ENCODE data around the gene TUBGCP3. TPM values are rescaled to one million over a fixed set of nuclear protein-coding genes. Genes with fewer than 3 reads are reported as not detected.
A peak's percentile ranks its signal among the peaks of the same experiment; 100 is the strongest.

TUBGCP3 gene
- total RNA-seq, 2 experiments from 2014 or later = 19.4 to 36.2 TPM

GRCh38 chr13:112587212-112587763, 665 bp downstream of the TUBGCP3 start:
- no peaks in the 10 kb centered on the region; the same call in 1 of the 2 replicates for H4K20me1 ChIP-seq (ENCODE audit: insufficient read depth, low read length)
- ChIA-PET POLR2A (interaction anchor here (1.3 kb wide), 1 partner anchor 21 kb away, joined by 3 read pairs; no protein-coding TSS in a partner anchor), CTCF (ENCODE audit: unreplicated experiment) (no interaction called here)
- H3K4me1 ChIP-seq (ENCODE audit: insufficient read depth, low read length, poor library complexity, severe bottlenecking) = peaks cover 25% of the 10 kb centered on the region
- BruUV-seq (replicated peaks) = no TSS peak
- H3K9me3 ChIP-seq (ENCODE audit: low read length) = no peaks in the 10 kb centered on the region
- peaks cover 59% of the 10 kb centered on the region for H3K79me2 ChIP-seq (ENCODE audit: insufficient read depth, low read depth, low read length)
- intact Hi-C loops (cut with micrococcal nuclease; ENCODE audit: unreplicated experiment) = loop anchor here (2.0 kb wide), 1 partner anchor 20 kb away; no protein-coding TSS in a partner anchor
- peak overlapping the region; percentile 97 for H2AFZ ChIP-seq (ENCODE audit: low read length)
- peak; percentile 41; the same call in 1 of the 2 replicates for TF ChIP-seq CTCF (conservative IDR thresholded peaks at IDR 0.05; ENCODE audit: low read length)
- TF ChIP-seq EZH2phosphoT487 (IDR thresholded peaks at IDR 0.05; ENCODE audit: borderline replicate concordance, low read depth, low read length) = no peak
- no peaks in the 10 kb centered on the region for H3K9me2 ChIP-seq (ENCODE audit: insufficient read depth, low read length)
- peak overlapping the region; percentile 97 for H3K4me3 ChIP-seq (ENCODE audit: low read depth, low read length, poor library complexity, severe bottlenecking)
- H3K27ac ChIP-seq (ENCODE audit: low read depth, low read length, poor library complexity, severe bottlenecking) = peak overlapping the region; percentile 77
- H3K36me3 ChIP-seq (ENCODE audit: insufficient read depth, low read length) = peaks cover 8% of the 10 kb centered on the region
- peak overlapping the region; percentile 95 for H3K4me2 ChIP-seq (ENCODE audit: low read length)
- peak; percentile 53 for DNase-seq (ENCODE audit: low spot score)

GRCh38 chr13:112586334-112586960, 1.5 kb downstream of the TUBGCP3 start:
- Histone ChIP-seq H3K9me3 (ENCODE audit: low read length) (no peaks in the 10 kb centered on the region), H3K27ac (ENCODE audit: low read depth, low read length, poor library complexity, severe bottlenecking) (no peak overlapping the region), H3K4me2 (ENCODE audit: low read length) (peak overlapping the region; percentile 95), H3K4me3 (ENCODE audit: low read depth, low read length, poor library complexity, severe bottlenecking) (peak overlapping the region; percentile 97), H3K79me2 (ENCODE audit: insufficient read depth, low read depth, low read length) (peaks cover 67% of the 10 kb centered on the region), H3K36me3 (ENCODE audit: insufficient read depth, low read length) (peaks cover 13% of the 10 kb centered on the region), H4K20me1 (ENCODE audit: insufficient read depth, low read length) (no peaks in the 10 kb centered on the region; the same call in 1 of the 2 replicates), H3K9me2 (ENCODE audit: insufficient read depth, low read length) (no peaks in the 10 kb centered on the region), H2AFZ (ENCODE audit: low read length) (no peak overlapping the region; the same call in 1 of the 2 replicates), H3K4me1 (ENCODE audit: insufficient read depth, low read length, poor library complexity, severe bottlenecking) (peaks cover 25% of the 10 kb centered on the region)
- TF ChIP-seq CTCF (conservative IDR thresholded peaks at IDR 0.05; ENCODE audit: low read length) = no peak
- TF ChIP-seq EZH2phosphoT487 (IDR thresholded peaks at IDR 0.05; ENCODE audit: borderline replicate concordance, low read depth, low read length) = no peak
- ChIA-PET CTCF (ENCODE audit: unreplicated experiment) (no interaction called here), POLR2A (no interaction called here)
- BruUV-seq (replicated peaks) = no TSS peak
- intact Hi-C loops (cut with micrococcal nuclease; ENCODE audit: unreplicated experiment) = loop anchor here (2.0 kb wide), 1 partner anchor 20 kb away; no protein-coding TSS in a partner anchor
- DNase-seq (ENCODE audit: low spot score) = no peak

Measured in OCI-LY7 (cell line).